Measurements from ENCODE around the gene C4A.
"Not testable (repeated sequence)": the region's sequence is repeated elsewhere in the genome, so short reads cannot be mapped to it uniquely, and the experiment has no call there.

The C4A gene

DNA sequence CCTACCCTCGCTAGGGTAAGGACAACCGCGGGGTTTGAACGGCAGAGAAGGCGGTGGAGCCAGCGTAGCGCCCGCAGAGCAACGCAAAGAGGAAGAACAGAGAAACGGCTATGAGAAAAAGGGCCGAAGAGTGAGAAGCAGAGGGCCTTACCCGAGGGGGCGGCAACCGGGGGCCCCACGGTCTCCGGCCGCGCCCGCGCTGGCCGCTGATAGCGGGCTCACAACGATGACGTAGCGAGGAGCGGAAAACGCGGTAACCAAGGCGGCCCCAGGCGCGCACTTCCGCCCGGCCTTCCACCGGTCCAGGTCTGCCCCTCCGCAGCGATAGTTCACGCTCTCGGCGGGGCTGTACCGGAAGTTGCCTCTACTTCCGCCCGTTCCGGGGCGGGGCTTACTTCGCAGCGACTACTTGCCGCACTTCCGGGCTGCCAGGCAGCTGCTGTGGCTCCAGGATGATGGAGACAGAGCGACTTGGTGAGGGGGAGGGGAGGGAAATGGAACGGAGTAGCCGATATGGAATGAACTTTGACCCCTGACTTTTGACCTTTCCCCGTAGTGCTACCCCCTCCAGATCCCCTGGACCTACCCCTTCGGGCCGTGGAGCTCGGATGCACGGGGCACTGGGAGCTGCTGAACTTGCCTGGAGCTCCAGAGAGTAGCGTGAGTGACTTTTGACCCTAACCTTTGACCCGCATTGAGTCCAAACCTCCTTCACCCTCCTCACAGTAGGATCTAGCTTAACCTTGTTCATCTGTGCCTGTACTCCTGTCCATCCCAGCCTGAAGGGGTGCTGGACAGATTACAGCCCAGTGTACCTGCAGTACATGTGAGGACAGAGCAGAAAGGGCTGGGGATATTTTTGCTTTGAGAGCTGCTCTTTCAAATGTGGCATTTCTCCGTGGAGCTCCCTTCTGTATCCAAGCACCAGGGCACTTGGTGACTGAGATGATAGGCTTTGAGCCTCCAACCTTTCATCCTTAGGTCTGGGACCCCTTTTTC is 22.8 kb upstream of the C4A start, which contains the start of the genes NELFE and SKIC2:
Gene NELFE (minus strand): TSS at position 231 of the 999 bp plus-strand sequence. CDS start 525 bp downstream, outside the sequence.
Gene SKIC2 (plus strand): TSS at position 435 of the 999 bp plus-strand sequence. CDS start 18 bp downstream, at position 453.
- peak; percentile 91 for DNase-seq

DNA sequence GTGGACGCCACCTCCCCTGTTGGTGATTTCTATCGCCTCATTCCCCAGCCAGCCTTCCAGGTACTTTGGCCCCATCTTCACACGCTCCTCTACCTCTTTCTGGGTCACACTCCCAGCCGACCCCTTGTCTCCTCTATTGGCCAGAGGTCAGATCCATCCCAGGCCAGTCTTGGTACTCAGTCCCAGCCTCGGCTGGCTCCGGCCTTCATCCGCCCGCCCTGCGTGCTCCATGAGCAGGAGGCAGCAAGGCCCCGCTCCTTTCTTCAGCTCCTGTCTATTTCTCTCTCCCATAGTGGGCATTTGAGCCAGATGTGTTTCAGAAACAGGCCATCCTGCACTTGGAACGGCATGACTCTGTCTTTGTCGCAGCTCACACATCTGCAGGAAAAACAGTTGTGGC is 20.2 kb upstream of the C4A start:
- no peak for DNase-seq

DNA sequence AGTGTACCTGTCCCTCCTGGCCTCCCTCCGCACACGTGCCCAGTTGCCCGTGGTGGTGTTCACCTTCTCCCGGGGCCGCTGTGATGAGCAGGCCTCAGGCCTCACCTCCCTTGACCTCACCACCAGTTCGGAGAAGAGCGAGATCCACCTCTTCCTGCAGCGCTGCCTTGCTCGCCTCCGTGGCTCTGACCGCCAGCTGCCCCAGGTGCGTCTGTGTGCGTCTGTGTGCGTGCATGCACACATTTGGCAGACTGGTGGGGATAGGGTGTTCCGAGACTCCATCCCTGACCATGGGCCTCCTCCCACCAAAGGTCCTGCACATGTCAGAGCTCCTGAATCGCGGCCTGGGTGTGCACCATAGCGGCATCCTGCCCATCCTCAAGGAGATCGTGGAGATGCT is 17.9 kb upstream of the C4A start:
- DNase-seq: no peak

DNA sequence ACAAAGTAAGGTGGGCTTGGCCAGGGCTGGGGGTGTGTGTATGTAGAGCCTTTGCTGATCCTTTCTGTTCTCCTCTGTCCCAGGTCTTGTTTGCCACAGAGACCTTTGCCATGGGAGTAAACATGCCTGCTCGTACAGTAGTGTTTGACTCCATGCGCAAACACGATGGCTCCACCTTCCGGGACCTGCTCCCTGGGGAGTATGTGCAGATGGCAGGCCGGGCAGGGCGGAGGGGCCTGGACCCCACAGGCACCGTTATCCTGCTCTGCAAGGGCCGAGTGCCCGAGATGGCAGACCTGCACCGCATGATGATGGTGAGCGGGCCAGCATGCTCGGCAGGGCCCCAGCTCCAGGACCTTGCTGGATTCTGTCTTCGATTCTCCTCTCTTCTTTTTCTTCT is 16.2 kb upstream of the C4A start:
- DNase-seq: no peak

DNA sequence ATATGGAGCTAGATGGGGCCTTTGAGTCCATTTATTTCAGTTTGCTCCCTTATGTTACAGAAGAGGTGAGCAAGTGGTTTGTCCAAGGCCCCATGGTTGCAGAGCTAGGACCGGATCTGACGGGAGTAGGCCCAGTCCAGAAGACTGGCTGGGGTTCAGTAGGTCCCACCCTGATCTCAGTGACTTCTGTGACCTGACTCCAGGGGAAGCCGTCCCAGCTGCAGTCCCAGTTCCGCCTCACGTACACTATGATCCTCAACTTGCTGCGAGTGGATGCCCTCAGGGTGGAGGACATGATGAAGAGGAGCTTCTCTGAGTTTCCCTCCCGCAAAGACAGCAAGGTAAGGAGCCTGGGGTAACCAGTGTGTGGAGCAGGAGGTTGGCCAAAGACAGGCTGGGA is 15.4 kb upstream of the C4A start:
- no peak for DNase-seq

DNA sequence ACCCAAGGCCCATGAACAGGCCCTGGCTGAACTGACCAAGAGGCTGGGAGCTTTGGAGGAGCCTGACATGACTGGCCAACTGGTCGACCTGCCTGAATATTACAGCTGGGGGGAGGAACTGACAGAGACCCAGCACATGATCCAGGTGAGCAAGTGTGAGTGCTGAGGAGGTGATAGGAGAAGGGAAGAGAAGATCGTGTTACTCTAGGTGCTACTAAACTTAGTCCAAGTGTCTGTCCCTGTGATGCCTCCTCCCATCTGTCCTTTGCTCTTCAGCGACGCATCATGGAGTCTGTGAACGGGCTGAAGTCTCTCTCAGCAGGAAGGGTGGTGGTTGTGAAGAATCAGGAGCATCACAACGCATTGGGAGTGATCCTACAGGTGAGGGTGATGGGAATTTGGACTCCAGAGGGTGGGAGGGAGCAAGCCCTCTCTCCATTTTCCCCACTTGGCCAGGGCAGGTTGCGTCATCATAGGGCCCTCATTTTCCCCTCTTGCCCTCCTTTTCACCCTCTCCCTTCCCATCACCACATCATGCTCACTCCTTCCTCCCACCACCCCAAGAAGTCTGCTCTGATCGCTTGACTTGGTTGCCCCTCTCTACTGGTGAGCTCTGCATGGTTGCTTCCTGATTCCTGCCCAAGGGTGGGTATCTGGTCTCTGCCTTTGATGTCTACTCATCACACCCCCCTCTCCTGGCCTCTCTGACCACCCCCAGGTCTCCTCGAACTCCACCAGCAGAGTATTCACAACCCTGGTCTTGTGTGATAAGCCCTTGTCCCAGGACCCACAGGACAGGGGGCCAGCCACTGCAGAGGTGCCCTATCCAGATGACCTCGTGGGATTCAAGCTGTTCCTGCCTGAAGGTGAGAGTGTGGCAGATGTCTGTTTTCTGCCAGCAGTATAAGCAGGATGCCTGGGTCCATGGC is 14.6 kb upstream of the C4A start:
- no peak for DNase-seq

DNA sequence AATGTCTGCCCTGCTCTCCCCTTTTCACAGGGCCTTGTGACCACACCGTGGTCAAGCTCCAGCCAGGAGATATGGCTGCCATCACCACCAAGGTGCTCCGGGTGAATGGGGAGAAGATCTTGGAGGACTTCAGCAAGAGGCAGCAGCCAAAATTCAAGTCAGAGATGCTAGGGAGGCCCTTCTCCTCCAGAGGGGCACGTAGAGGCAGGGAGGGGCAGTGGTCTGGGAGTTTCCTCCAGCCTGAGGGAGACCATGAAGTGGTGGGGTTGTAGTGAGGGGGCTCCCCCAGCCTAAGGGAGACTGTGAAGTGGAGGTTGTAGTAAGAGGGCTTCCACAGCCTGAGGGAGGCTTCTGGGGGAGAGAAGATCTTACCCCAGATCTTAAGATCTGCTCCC is 13.9 kb upstream of the C4A start:
- no peak for DNase-seq

DNA sequence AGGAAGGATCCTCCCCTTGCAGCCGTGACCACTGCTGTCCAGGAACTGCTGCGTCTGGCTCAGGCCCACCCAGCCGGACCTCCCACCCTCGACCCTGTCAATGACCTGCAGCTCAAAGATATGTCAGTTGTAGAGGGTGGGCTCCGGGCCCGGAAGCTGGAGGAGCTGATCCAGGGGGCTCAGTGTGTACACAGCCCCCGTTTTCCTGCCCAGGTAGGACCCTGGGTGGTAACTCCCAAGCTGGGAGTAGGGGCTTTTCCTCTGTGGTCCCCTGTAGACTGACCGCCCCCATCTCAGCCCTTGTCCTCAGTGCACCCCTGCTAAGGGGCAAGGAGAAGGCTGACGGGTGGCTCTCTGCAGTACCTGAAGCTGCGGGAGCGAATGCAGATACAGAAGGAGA is 13.5 kb upstream of the C4A start:
- no peak for DNase-seq

DNA sequence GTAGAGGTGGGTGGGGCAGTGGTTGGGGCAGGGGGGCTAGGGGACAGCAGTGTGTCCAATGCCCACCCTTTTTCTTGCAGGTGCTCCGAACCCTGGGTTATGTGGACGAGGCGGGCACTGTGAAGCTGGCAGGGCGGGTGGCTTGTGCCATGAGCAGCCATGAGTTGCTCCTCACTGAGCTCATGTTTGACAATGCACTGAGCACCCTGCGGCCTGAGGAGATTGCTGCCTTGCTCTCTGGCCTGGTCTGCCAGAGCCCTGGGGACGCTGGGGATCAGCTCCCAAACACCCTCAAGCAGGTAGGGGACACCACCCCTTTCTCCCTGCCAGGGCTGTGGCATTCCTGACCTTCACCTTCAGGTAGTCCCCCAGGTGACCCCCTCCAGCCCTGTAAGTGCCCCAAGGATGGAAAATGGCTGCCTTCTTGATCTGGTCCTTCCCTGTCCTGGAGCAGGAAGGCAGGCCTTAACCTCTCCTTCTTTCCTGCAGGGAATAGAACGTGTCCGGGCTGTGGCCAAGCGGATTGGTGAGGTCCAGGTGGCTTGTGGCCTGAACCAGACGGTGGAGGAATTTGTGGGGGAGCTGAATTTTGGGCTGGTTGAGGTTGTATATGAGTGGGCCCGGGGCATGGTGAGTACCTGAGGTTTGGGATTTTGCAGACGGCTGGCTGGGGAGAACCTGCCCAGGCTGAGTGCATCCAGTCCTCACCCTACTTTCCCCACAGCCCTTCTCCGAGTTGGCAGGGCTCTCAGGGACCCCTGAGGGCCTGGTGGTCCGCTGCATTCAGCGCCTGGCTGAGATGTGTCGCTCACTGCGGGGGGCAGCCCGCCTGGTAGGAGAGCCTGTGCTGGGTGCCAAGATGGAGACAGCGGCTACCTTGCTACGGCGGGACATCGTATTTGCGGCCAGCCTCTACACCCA is 12.8 kb upstream of the C4A start:
- no peak for DNase-seq

DNA sequence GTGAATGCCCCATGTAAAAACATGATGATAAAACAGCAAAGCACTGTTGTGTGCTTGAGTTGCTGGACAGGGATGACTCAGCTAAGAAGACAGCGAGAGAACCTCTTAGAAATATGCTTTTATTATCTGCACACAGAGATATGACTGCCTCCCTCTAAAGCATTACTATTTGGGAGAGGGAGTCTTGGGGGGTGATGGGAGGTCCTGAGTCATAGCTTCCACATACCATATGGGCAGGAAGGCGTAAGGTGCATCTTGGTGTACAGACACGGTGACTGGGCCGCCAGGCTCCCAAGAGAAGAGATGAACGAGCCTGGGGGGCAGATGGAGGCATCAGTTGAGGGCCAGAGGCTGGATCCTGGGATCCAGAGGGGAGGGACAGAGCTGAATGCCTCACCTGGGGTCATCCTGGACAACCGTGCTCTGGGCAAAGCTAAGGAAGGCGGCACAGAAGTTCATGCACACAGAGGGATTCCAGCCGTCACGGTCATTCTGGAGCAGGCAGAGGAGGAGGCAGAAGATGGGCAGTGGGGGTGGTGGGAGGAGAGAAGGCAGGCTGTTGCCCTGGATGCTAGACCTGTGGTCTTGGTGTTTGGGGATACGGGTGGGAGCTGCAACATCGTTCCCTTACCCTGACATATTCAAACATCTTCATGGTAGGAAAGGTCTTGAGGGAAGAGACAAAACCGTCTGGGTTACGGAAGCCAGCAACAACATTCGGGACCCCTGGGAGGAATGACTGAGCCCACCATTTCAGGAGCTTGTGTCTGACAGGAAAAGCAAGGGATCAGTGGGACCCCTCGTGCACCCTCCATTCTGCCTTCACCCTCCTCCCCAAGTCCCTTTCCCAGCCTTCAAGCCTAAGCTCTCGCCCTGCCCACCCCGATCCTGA is 11.9 kb upstream of the C4A start:
- DNase-seq: no peak

DNA sequence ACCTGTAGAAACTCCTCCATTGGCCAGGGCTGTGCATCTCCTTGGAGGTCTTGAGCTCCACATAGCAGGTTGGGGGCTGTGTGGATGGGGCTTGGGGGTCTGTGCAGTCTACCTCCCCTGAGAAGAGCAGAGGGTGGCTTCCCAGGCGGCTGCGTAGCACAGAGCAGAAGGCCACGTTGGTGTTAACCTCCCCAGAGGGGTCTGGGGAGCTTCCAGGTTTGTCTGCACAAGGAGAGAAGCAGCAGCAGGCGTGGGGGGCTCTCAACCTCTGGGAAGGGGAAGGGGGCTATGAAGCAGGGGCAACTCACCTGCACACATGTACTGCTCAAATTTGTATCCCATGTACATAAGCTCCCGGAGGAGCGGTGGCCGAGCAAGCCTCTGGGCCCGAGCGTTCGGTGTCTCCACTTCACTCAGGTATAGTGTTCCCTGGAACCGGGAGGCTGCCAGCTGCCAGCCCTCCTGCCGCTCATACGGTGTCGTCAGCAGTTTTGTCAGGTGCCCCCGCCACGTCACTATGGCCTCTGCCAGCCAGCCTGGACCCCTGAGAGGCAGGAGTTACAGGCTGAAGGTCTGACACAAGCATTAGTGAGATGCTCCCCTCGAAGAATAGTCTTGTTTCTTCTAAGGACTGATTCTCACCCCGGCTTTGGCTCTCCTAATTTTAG is 11.1 kb upstream of the C4A start:
- no peak for DNase-seq

DNA sequence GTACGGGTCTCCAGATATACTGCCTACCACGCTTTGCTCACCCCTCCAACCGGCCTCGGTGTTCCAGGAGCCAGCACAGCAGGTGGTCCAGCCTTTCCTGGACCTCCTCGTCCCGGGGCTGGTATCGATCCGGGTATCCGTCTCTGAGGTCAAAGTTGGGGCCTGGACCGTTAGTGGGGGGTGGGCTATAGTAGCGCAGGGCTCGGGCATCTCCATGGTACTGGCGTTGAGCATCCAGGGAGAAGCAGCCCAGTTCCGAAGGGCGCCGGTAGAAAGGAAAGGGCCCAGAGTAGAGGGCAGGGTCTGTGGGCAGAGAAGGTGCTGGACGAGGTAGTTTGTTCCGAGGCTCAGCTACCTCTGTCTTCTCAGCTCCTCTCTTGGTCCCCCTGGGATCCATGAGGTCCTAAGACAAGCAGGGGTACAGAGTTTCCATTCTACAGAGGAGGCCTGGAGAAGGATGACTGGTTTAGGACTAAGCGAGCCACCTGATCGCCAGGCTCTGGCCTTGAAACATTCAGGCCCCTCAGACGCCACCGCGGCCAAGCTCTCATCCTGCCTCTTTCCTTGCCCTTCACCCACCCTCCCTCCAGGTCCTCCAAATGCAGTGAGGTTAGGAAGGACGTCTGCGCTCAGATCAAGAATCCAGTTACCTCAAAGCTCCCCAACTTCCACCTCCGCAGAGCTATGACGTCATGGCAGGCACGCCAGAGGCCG is 10.4 kb upstream of the C4A start:
- no peak for DNase-seq

DNA sequence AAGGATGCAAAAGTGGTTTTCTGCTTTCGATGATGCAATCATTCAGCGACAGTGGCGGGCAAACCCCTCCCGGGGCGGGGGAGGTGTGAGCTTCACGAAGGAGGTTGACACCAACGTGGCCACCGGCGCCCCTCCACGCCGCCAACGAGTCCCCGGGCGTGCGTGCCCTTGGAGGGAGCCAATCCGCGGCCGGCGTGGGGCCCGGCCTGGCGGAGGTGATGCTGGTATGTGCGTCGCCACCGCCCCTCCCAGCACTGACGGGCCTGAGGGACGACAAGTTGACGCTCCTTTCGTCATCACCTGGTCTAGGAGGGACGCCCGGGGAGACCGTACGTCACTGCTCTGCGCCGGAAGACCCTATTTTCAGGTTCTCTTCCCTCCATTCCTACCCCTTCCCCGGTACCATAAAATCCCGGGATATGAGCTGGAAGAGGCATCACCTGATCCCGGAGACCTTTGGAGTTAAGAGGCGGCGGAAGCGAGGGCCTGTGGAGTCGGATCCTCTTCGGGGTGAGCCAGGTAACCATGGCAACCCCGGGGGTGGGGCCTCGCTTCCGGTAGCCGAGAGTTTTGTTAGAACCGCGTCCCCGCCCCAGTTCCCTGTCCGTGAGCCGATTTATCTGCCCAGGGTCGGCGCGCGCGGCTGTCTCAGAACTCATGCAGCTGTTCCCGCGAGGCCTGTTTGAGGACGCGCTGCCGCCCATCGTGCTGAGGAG is 9.7 kb upstream of the C4A start, which contains the start of gene DXO:
Gene DXO (minus strand): TSS at position 146 of the 716 bp plus-strand sequence. CDS start 463 bp downstream, outside the sequence.
- peak; percentile 100 for DNase-seq

DNA sequence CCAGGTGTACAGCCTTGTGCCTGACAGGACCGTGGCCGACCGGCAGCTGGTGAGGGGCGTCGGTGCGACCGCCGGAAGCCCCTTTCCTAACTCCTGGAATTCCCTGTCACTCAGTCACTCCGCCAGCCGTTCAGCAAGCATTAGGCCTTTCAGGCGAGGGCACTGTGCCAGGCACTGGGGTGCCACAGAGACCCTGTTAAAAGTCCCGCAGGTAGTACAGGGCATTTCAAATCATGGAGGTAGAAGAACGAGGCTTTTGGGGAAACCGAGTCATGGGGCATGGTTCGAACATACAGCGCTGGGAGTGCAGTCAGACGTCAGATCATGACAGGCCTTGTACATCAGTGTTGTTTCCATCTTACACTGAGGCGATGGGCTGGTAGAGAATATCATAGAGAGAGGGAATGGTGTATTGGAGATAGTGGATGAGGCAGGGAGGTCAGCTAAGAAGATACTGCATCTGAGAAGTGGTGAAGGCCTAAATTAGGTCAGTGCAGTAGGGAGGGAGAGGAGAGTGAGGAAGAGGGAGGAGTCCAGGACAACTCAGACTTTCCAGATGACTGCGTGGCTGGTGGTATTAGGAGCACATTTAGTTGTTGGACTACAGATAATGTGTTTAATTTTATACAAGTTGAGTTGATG is 9.0 kb upstream of the C4A start:
- DNase-seq: no peak

DNA sequence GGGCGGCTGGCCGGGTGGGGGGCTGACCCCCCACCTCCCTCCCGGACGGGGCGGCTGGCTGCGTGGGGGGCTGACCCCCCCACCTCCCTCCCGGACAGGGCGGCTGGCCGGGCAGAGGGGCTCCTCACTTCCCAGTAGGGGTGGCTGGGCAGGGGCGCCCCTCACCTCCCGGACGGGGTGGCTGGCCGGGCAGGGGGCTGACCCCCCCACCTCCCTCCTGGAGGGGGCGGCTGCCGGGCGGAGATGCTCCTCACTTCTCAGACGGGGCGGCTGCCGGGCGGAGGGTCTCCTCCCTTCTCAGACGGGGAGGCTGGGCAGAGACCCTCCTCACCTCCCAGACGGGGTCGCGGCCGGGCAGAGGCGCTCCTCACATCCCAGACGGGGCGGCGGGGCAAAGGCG is 5.8 kb upstream of the C4A start:
- DNase-seq: not testable (repeated sequence)

DNA sequence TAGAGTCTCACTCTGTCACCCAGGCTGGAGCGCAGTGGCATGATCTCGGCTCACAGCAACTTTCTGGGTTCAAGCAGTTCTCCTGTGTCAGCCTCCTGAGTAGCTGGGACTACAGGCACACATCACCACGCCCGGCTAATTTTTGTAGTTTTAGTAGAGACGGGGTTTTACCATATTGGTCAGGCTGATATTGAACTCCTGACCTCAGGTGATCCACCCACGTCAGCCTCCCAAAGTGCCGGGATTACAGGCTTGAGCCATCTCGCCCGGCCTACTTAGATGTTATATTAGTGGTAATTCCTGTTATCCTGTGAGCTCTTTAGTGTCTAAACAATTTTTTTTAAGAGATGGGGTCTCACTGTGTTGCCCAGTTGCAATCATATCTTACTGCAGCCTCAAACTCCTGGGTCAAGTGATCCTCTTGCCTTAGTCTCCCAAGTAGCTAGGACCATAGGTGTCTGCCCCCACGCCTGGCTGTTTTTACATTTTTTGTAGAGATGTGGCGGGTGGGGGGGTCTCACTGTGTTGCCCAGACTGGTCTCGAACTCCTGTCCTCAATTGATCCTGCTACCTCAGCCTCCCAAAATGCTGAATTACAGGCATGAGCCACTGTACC is 3.9 kb upstream of the C4A start:
- no peak for DNase-seq

DNA sequence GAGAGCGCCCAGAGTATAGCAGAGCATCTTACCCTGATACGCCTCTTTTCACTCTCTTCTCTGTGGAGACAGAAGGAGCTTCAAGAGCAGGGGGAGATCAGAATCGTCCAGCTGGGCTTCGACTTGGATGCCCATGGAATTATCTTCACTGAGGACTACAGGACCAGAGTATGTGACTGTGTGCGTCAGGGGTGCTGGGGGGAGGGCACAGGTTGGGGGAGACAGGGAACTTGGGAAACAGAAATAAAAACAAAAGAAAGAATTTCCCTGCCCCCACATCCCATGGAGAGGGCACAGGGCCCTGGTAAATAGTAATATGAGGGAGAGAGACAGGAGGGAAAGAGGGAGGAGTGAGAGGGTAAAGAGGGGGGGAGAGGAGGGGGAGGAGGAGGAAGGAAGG is 3.0 kb upstream of the C4A start:
- no peak for DNase-seq

Data from right kidney (tissue), 1 donor.